K562 (cell line): Measurements from ENCODE around the gene PPIA. TPM values are rescaled to one million over a fixed set of nuclear protein-coding genes. Genes with fewer than 3 reads are reported as not detected.
A peak's percentile ranks its signal among the peaks of the same experiment; 100 is the strongest.

Experiments used
- C11orf30 ChIP-seq: fragments of 450-650 bp; IDR thresholded peaks from 2 replicates; pipeline ENCODE4 v1.6.1; 2016; ENCODE audit warnings: low read depth, mild to moderate bottlenecking
- DMBX1 ChIP-seq: fragments of 250-450 bp; sonication (Bioruptor Pico); IDR thresholded peaks from 2 replicates; pipeline ENCODE4 v1.8.0; 2022; ENCODE audit warnings: inconsistent platforms, mild to moderate bottlenecking, moderate library complexity, borderline replicate concordance
- DPF2 ChIP-seq: fragments of 450-650 bp; IDR thresholded peaks from 2 replicates; pipeline ENCODE4 v1.6.1; 2016
- EP400 ChIP-seq: fragments of 450-650 bp; IDR thresholded peaks from 2 replicates; pipeline ENCODE4 v1.6.1; 2017; ENCODE audit warnings: antibody characterized with exemption, mild to moderate bottlenecking, moderate library complexity
- FOXA3 ChIP-seq, 2 experiments: fragments of 450-650 bp in 1 of 2; sonication (generic) in 1 of 2; formaldehyde crosslinking; IDR thresholded peaks in 1 of 2; conservative IDR thresholded peaks in 1 of 2; 2 replicates each; pipeline versions ENCODE4 v1.4.0 to v1.8.0; 2020 to 2022; ENCODE audit warnings: mild to moderate bottlenecking in 2 of 2, missing genetic modification reagents in 1 of 2
- KDM5B ChIP-seq: fragments of 200-600 bp; sonication (generic); IDR thresholded peaks from 2 replicates; pipeline ENCODE4 v1.6.1; 2012; ENCODE audit warnings: low read depth, mild to moderate bottlenecking, moderate library complexity, low read length, control low read depth, inconsistent platforms; ENCODE audit not compliant: insufficient replicate concordance
- LCOR ChIP-seq: sonication (generic); formaldehyde crosslinking; IDR thresholded peaks from 2 replicates; pipeline ENCODE4 v1.8.0; 2022; ENCODE audit warnings: mild to moderate bottlenecking, missing genetic modification reagents
- MYBL2 ChIP-seq, 2 experiments: fragments of 450-650 bp in 1 of 2; sonication (generic) in 1 of 2; formaldehyde crosslinking in 1 of 2; IDR thresholded peaks; 2 replicates each; pipeline versions ENCODE4 v1.6.1 to v1.8.1; 2017 to 2022; ENCODE audit warnings: borderline replicate concordance in 1 of 2, inconsistent platforms in 1 of 2, low read depth in 1 of 2, mild to moderate bottlenecking in 1 of 2, missing genetic modification reagents in 1 of 2, moderate library complexity in 1 of 2
- NR2C1 ChIP-seq, 2 experiments: fragments of 450-650 bp; IDR thresholded peaks; 2 replicates each; pipeline ENCODE4 v1.6.1; 2017; ENCODE audit warnings: mild to moderate bottlenecking in 2 of 2, antibody characterized with exemption in 1 of 2, inconsistent platforms in 1 of 2, missing compliant biosample characterization in 1 of 2, missing genetic modification characterization in 1 of 2
- POLR2AphosphoS2 ChIP-seq: IDR thresholded peaks from 2 replicates; pipeline ENCODE4 v1.6.1; 2012; ENCODE audit warnings: low read length, improper control_type of control experiment
- PTBP1 ChIP-seq: fragments of 200-400 bp; formaldehyde crosslinking; IDR thresholded peaks from 2 replicates; pipeline ENCODE4 v1.6.1; 2017; ENCODE audit warnings: low read depth, low read length
- SAFB2 ChIP-seq: fragments of 200-400 bp; formaldehyde crosslinking; IDR thresholded peaks from 2 replicates; pipeline ENCODE4 v1.6.1; 2018; ENCODE audit warnings: borderline replicate concordance, low read length, low read depth, moderate library complexity; ENCODE audit not compliant: severe bottlenecking
- SMAD1 ChIP-seq: fragments of 150-350 bp; IDR thresholded peaks from 2 replicates; pipeline ENCODE4 v1.6.1; 2014; ENCODE audit warnings: low read length, low read depth; ENCODE audit not compliant: partially characterized antibody
- SRSF1 ChIP-seq: fragments of 200-400 bp; formaldehyde crosslinking; IDR thresholded peaks from 2 replicates; pipeline ENCODE4 v1.6.1; 2017; ENCODE audit warnings: mild to moderate bottlenecking, low read depth, low read length, moderate library complexity
- TAF15 ChIP-seq: fragments of 200-400 bp; formaldehyde crosslinking; IDR thresholded peaks from 2 replicates; pipeline ENCODE4 v1.6.1; 2017; ENCODE audit warnings: mild to moderate bottlenecking, low read depth, low read length, moderate library complexity
- TBP ChIP-seq: optimal IDR thresholded peaks from 2 replicates; pipeline ENCODE3; 2011; ENCODE audit warnings: low read depth, low read length, improper control_type of control experiment
- YBX1 ChIP-seq: fragments of 450-650 bp; IDR thresholded peaks from 2 replicates; pipeline ENCODE4 v1.7.1; 2016; ENCODE audit warnings: mild to moderate bottlenecking
- ZNF12 ChIP-seq: sonication (generic); formaldehyde crosslinking; IDR thresholded peaks from 2 replicates; pipeline ENCODE4 v1.4.0; 2020; ENCODE audit warnings: mild to moderate bottlenecking, missing genetic modification reagents
- ZNF778 ChIP-seq: fragments of 450-650 bp; formaldehyde crosslinking; IDR thresholded peaks from 2 replicates; pipeline ENCODE4 v1.4.0; 2020; ENCODE audit warnings: mild to moderate bottlenecking, moderate library complexity
- polyA plus RNA-seq, 8 experiments: library from polyadenylated mRNA; depleted of rRNA in 4 of 8; stranded (reverse) in 5 of 8; unstranded in 3 of 8; fragments of >200 nt; fragmentation: Nextera tagmentation in 2 of 8; fragmentation: Illumina TruSeq in 1 of 8; extraction: Ambion mirVana in 2 of 8; extraction: Trizol in 1 of 8; gene quantifications; 2 replicates each; pipeline versions ENCODE4 v1.2.1 to v1.2.3, GENCODE V29; 2011 to 2014; ENCODE audit warnings: inconsistent platforms in 1 of 8, missing spikeins in 1 of 8
- total RNA-seq, 7 experiments: library from RNA; depleted of rRNA in 6 of 7; stranded (reverse); fragments of >200 nt in 6 of 7; fragmentation: Illumina TruSeq in 2 of 7; extraction: Trizol in 2 of 7; gene quantifications; 2 replicates each; pipeline versions ENCODE4 v1.2.1 to v1.2.3, GENCODE V29; 2011 to 2021; ENCODE audit warnings: low replicate concordance in 1 of 7
- TF ChIP-seq, protein P1 (sequence below): sonication (generic); formaldehyde crosslinking; IDR thresholded peaks from 2 replicates; pipeline ENCODE4 v1.8.0; 2022; ENCODE audit warnings: missing genetic modification reagents, mild to moderate bottlenecking, borderline replicate concordance
- TF ChIP-seq, protein P2 (sequence below): fragments of 250-450 bp; sonication (Bioruptor Pico); IDR thresholded peaks from 2 replicates; pipeline ENCODE4 v1.4.0; 2020

The PPIA gene
- total and polyA plus RNA-seq, 9 of the 15 experiments (the other 6 are each of a cell fraction or from before 2014, with no cell fraction given), result 2,583 to 7,504 (median 3,973) TPM

DNA sequence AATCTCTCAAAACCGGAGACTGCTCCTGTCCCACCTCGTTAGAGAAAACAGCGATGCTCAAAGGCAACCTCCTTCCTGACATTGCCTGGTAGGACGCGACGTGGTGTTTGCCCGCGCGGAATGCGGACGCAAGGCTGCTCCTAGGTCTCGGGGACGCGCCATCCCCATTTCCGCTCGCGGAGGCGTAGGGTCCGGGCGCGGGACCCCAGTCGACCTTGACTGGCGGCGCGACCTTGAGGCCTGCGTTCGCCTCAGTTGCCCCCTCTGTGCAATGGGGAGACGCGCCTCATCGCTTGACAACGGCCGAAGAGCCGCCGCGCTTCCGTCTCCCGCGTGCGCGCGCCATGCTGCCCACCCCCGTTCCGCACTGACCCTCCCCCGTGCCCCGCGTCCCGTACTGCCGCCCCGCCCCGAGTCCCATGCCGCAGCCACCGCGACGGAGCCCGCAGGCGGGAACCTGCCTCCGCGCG, 412 bp upstream of the PPIA start (continued):
- TF ChIP-seq, protein P1, sequence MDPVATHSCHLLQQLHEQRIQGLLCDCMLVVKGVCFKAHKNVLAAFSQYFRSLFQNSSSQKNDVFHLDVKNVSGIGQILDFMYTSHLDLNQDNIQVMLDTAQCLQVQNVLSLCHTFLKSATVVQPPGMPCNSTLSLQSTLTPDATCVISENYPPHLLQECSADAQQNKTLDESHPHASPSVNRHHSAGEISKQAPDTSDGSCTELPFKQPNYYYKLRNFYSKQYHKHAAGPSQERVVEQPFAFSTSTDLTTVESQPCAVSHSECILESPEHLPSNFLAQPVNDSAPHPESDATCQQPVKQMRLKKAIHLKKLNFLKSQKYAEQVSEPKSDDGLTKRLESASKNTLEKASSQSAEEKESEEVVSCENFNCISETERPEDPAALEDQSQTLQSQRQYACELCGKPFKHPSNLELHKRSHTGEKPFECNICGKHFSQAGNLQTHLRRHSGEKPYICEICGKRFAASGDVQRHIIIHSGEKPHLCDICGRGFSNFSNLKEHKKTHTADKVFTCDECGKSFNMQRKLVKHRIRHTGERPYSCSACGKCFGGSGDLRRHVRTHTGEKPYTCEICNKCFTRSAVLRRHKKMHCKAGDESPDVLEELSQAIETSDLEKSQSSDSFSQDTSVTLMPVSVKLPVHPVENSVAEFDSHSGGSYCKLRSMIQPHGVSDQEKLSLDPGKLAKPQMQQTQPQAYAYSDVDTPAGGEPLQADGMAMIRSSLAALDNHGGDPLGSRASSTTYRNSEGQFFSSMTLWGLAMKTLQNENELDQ (CRISPR knock-in tag), result no peak
- TF ChIP-seq EP400, result peak; percentile 79
- no peak for TF ChIP-seq LCOR (CRISPR knock-in tag)
- no peak for TF ChIP-seq YBX1
- peak; percentile 63; the same call in 1 of the 2 replicates for TF ChIP-seq DMBX1 (CRISPR knock-in tag)
- 0 out of 2 replicates have a peak, but pooled peaks have one; percentile 16 for TF ChIP-seq DPF2
- no peak for TF ChIP-seq FOXA3 (CRISPR knock-in tag; conservative IDR thresholded peaks at IDR 0.05 in 1 of 2, IDR thresholded peaks at IDR 0.05 in 1 of 2)
- no peak for TF ChIP-seq POLR2AphosphoS2
- TF ChIP-seq ZNF778, result no peak
- TF ChIP-seq ZNF12, result no peak
- TF ChIP-seq MYBL2 (IDR thresholded peaks at IDR 0.05; ENCODE audit: low read depth), result no peak; the same call in 1 of the 2 replicates
- no peak for TF ChIP-seq MYBL2 (CRISPR knock-in tag; IDR thresholded peaks at IDR 0.05; ENCODE audit: borderline replicate concordance)
- no peak; the same call in 1 of the 2 replicates for TF ChIP-seq SRSF1
- no peak for TF ChIP-seq TAF15
- no peak for TF ChIP-seq C11orf30
- TF ChIP-seq, protein P2, sequence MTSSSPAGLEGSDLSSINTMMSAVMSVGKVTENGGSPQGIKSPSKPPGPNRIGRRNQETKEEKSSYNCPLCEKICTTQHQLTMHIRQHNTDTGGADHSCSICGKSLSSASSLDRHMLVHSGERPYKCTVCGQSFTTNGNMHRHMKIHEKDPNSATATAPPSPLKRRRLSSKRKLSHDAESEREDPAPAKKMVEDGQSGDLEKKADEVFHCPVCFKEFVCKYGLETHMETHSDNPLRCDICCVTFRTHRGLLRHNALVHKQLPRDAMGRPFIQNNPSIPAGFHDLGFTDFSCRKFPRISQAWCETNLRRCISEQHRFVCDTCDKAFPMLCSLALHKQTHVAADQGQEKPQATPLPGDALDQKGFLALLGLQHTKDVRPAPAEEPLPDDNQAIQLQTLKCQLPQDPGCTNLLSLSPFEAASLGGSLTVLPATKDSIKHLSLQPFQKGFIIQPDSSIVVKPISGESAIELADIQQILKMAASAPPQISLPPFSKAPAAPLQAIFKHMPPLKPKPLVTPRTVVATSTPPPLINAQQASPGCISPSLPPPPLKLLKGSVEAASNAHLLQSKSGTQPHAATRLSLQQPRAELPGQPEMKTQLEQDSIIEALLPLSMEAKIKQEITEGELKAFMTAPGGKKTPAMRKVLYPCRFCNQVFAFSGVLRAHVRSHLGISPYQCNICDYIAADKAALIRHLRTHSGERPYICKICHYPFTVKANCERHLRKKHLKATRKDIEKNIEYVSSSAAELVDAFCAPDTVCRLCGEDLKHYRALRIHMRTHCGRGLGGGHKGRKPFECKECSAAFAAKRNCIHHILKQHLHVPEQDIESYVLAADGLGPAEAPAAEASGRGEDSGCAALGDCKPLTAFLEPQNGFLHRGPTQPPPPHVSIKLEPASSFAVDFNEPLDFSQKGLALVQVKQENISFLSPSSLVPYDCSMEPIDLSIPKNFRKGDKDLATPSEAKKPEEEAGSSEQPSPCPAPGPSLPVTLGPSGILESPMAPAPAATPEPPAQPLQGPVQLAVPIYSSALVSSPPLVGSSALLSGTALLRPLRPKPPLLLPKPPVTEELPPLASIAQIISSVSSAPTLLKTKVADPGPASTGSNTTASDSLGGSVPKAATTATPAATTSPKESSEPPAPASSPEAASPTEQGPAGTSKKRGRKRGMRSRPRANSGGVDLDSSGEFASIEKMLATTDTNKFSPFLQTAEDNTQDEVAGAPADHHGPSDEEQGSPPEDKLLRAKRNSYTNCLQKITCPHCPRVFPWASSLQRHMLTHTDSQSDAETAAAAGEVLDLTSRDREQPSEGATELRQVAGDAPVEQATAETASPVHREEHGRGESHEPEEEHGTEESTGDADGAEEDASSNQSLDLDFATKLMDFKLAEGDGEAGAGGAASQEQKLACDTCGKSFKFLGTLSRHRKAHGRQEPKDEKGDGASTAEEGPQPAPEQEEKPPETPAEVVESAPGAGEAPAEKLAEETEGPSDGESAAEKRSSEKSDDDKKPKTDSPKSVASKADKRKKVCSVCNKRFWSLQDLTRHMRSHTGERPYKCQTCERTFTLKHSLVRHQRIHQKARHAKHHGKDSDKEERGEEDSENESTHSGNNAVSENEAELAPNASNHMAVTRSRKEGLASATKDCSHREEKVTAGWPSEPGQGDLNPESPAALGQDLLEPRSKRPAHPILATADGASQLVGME (CRISPR knock-in tag), result no peak
- TF ChIP-seq KDM5B, result no peak
- TF ChIP-seq NR2C1 (IDR thresholded peaks at IDR 0.05), result no peak
- TF ChIP-seq NR2C1 (tag; IDR thresholded peaks at IDR 0.05), result no peak
- TF ChIP-seq PTBP1, result peak; percentile 77
- no peak for TF ChIP-seq SAFB2
- no peak for TF ChIP-seq SMAD1
- TF ChIP-seq TBP, result no peak
